Breast epithelium (tissue), 3 donors: Measurements from ENCODE around the gene MRPL43.
A peak's percentile ranks its signal among the peaks of the same experiment; 100 is the strongest.

Source experiments
- CTCF ChIP-seq, 3 donors: fragments of 450-650 bp; IDR thresholded peaks; one replicate each; pipeline ENCODE4 v1.5.1; 2016 to 2017; ENCODE audit warnings: antibody characterized with exemption in 3 of 3, mild to moderate bottlenecking in 3 of 3, moderate library complexity in 3 of 3
- POLR2A ChIP-seq: fragments of 450-650 bp; IDR thresholded peaks from one replicate; pipeline ENCODE4 v1.6.1; 2016; ENCODE audit warnings: antibody characterized with exemption, mild to moderate bottlenecking, moderate library complexity
- POLR2AphosphoS5 ChIP-seq, 3 donors: sonication (generic); formaldehyde crosslinking; IDR thresholded peaks; one replicate each; pipeline ENCODE4 v1.6.1; 2017; ENCODE audit warnings: antibody characterized with exemption in 3 of 3

GRCh38 chr10:100993986-100994708 lies 6.8 kb upstream of the MRPL43 start:
- TF ChIP-seq CTCF (IDR thresholded peaks at IDR 0.05) (peak; percentile 27 to 75 (median 63)), POLR2A (no peak), POLR2AphosphoS5 (IDR thresholded peaks at IDR 0.05) (no peak)
